ENCODE results near the gene RRAGC. TPM values are rescaled to one million over a fixed set of nuclear protein-coding genes. Genes with fewer than 3 reads are reported as not detected.

The RRAGC gene
- total and polyA plus RNA-seq, 9 of the 15 experiments (the other 6 are each of a cell fraction or from before 2014, with no cell fraction given): 3.9 to 16.9 (median 10.9) TPM

DNA sequence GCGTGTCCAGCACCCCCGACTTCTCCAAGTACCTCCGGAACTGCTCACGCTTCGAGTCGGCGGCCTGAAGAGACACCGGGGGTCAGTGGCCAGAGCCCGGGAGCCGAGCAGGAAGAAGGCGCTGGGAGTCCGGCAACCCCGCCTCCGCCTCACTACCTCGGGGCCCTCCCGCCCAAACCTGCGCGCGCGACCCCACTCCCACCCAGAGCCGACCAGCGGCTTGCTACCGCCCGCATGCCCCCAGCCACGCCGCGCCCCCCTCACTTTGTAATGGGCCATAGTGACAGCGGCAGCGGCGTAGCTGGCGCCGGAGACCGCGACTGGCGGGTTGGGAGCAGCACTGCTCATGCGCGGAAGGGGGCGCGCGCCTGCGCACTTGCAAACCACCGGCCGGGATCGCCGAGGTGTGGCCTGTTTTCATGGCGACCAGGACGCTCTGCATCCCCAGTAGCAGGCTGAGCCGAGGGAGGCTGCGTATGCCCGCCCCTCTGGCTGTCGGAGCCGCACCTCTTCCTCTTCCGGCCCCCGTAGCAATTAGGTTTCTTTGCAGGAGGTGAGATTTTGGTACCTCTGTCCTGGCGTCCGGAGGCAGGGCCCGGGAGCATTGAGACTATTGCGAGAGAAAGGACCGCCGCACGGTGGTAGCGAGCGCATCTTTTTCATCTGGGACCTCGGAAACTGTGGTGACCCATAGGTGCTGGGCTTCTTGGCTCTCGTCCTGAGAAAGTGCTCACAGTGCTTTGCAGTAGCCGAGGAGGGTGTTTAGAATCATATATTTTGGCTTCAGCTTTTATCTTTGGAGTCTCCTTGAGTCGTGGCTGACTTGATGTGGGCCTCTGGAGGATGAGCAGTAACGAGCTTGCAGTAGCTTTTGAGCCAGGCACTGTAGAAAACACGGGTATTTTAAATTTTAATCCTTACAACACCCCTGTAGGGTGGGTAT is 13.7 kb upstream of the RRAGC start, which contains the start of gene MYCBP (continued):
- no peak for TF ChIP-seq ZNF318 (IDR thresholded peaks at IDR 0.05; ENCODE audit: borderline replicate concordance in 1 of 2, low read depth in 1 of 2)
- TF ChIP-seq ARID1B (IDR thresholded peaks at IDR 0.05): no peak
- no peak for TF ChIP-seq ZNF57 (CRISPR knock-in tag; IDR thresholded peaks at IDR 0.05)
- TF ChIP-seq ZNF644 (tag; IDR thresholded peaks at IDR 0.05; ENCODE audit: low read depth): no peak
- TF ChIP-seq HMG20B (CRISPR knock-in tag; IDR thresholded peaks at IDR 0.05): no peak
- TF ChIP-seq JUND (IDR thresholded peaks at IDR 0.05; ENCODE audit: borderline replicate concordance, low read depth, low read length): peak; percentile 40; the same call in 1 of the 2 replicates
- TF ChIP-seq JUND (tag; IDR thresholded peaks at IDR 0.05; ENCODE audit: borderline replicate concordance, low read depth, low read length): peak; percentile 3; the same call in 1 of the 3 replicates
- peak; percentile 69 for TF ChIP-seq SPI1 (IDR thresholded peaks at IDR 0.05; ENCODE audit: borderline replicate concordance, low read depth, low read length)
- TF ChIP-seq, protein P1, sequence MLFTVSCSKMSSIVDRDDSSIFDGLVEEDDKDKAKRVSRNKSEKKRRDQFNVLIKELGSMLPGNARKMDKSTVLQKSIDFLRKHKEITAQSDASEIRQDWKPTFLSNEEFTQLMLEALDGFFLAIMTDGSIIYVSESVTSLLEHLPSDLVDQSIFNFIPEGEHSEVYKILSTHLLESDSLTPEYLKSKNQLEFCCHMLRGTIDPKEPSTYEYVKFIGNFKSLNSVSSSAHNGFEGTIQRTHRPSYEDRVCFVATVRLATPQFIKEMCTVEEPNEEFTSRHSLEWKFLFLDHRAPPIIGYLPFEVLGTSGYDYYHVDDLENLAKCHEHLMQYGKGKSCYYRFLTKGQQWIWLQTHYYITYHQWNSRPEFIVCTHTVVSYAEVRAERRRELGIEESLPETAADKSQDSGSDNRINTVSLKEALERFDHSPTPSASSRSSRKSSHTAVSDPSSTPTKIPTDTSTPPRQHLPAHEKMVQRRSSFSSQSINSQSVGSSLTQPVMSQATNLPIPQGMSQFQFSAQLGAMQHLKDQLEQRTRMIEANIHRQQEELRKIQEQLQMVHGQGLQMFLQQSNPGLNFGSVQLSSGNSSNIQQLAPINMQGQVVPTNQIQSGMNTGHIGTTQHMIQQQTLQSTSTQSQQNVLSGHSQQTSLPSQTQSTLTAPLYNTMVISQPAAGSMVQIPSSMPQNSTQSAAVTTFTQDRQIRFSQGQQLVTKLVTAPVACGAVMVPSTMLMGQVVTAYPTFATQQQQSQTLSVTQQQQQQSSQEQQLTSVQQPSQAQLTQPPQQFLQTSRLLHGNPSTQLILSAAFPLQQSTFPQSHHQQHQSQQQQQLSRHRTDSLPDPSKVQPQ (CRISPR knock-in tag; IDR thresholded peaks at IDR 0.05; ENCODE audit: borderline replicate concordance): no peak
- TF ChIP-seq MEF2D (tag; conservative IDR thresholded peaks at IDR 0.05; ENCODE audit: low read depth): no peak
- no peak for TF ChIP-seq FIP1L1 (IDR thresholded peaks at IDR 0.05; ENCODE audit: low read depth, low read length, poor library complexity, severe bottlenecking)
- no peak for TF ChIP-seq NR2C1 (IDR thresholded peaks at IDR 0.05)
- TF ChIP-seq NR2C1 (tag; IDR thresholded peaks at IDR 0.05): no peak
- no peak for TF ChIP-seq ZKSCAN1 (IDR thresholded peaks at IDR 0.05; ENCODE audit: low read depth, low read length)
- no peak for TF ChIP-seq SMARCC2 (IDR thresholded peaks at IDR 0.05; ENCODE audit: low read depth)
- TF ChIP-seq ZNF444 (CRISPR knock-in tag; IDR thresholded peaks at IDR 0.05): no peak
